K562 (cell line): ENCODE data around the gene OVOL3. TPM values are rescaled to one million over a fixed set of nuclear protein-coding genes. Genes with fewer than 3 reads are reported as not detected.

Source experiments
- ATAC-seq: fragments of 200-7000 bp; cut with Tn5 transposase; 3 replicates; pipeline ENCODE4 v1.9.1; 2020; ENCODE audit warnings: moderate library complexity
- BruUV-seq: library from RNA; stranded (reverse); fragments of 400-500 nt; replicated peaks from 2 replicates; lab custom pipeline; 2021; lab: Mats Ljungman, UMichigan
- CTCF ChIA-PET: fragments of 300-600 bp; formaldehyde crosslinking; extraction: SDS; loops from one replicate; lab custom pipeline; 2021; ENCODE audit warnings: low intra/inter-chr PET ratio; lab: Yijun Ruan, JAX
- POLR2A ChIA-PET: fragments of 300-600, 350-650 bp; sonication (Branson Sonifier 250); formaldehyde crosslinking; extraction: SDS; loops from one replicate; lab custom pipeline; 2021; ENCODE audit warnings: antibody characterized with exemption, inconsistent platforms; lab: Yijun Ruan, JAX
- DNase-seq, 4 experiments: peaks; one replicate each; pipeline versions ENCODE4 v3.0.0 to v3.0.0-alpha.2; 2011 to 2018; ENCODE audit warnings: low spot score in 3 of 4, mixed read lengths in 3 of 4; ENCODE audit errors: extremely low read depth in 1 of 4
- FAIRE-seq: peaks from 2 replicates; lab custom pipeline; 2011; peaks lifted over from hg19 to GRCh38; lab: Jason Lieb, UNC
- H2AFZ ChIP-seq: 2 replicates; pipeline ENCODE4 v1.6.0; 2011; ENCODE audit warnings: low read depth, low read length, control low read depth, inconsistent platforms
- H3K27ac ChIP-seq: fragments of 200-600 bp; 3 replicates; pipeline ENCODE4 v1.8.0; 2011; ENCODE audit warnings: low read depth, mild to moderate bottlenecking, control low read depth, inconsistent platforms, low read length, moderate library complexity, mixed read lengths; ENCODE audit errors: extremely low read depth
- H3K27me3 ChIP-seq, 2 experiments: fragments of 300-600 bp in 1 of 2; 2 replicates in 1 of 2; 3 replicates in 1 of 2; pipeline versions ENCODE4 v1.6.0 to v1.8.0; 2011; ENCODE audit warnings: inconsistent platforms in 2 of 2, low read length in 2 of 2, mild to moderate bottlenecking in 1 of 2, mixed read lengths in 1 of 2, moderate library complexity in 1 of 2; ENCODE audit not compliant: control insufficient read depth in 2 of 2, insufficient read depth in 2 of 2
- H3K36me3 ChIP-seq: fragments of 300-600 bp; 3 replicates; pipeline ENCODE4 v1.8.0; 2011; ENCODE audit warnings: mild to moderate bottlenecking, low read length, inconsistent platforms; ENCODE audit not compliant: control insufficient read depth, insufficient read depth
- H3K4me1 ChIP-seq, 2 experiments: fragments of 200-600 bp in 1 of 2; replicated peaks in 1 of 2; 2 replicates in 1 of 2; 3 replicates in 1 of 2; pipeline versions ENCODE4 v1.5.1 to v1.8.0; 2011; ENCODE audit warnings: inconsistent platforms in 2 of 2, low read length in 2 of 2, mild to moderate bottlenecking in 1 of 2, mixed read lengths in 1 of 2, moderate library complexity in 1 of 2; ENCODE audit not compliant: control insufficient read depth in 2 of 2, insufficient read depth in 2 of 2
- H3K4me2 ChIP-seq: 2 replicates; pipeline ENCODE4 v1.6.1; 2011; ENCODE audit warnings: low read length, control low read depth, inconsistent platforms, mixed read lengths; ENCODE audit not compliant: insufficient read depth
- H3K4me3 ChIP-seq: fragments of 200-600 bp; sonication (generic), shearing (Covaris generic); 2 replicates; pipeline ENCODE4 v1.5.1; 2016; ENCODE audit warnings: control low read depth, inconsistent platforms
- H3K79me2 ChIP-seq: fragments of 200-600 bp; 3 replicates; pipeline ENCODE4 v1.8.0; 2011; ENCODE audit warnings: low read length, inconsistent platforms; ENCODE audit not compliant: control insufficient read depth, insufficient read depth
- H3K9ac ChIP-seq, 2 experiments: 2 replicates each; pipeline versions ENCODE4 v1.6.0 to v1.6.1; 2011; ENCODE audit warnings: low read depth in 2 of 2, low read length in 2 of 2, control low read depth in 1 of 2, inconsistent platforms in 1 of 2, mild to moderate bottlenecking in 1 of 2, mixed read lengths in 1 of 2; ENCODE audit not compliant: insufficient read depth in 1 of 2
- H3K9me1 ChIP-seq: one replicate; pipeline ENCODE4 v1.6.0; 2011; ENCODE audit warnings: inconsistent platforms, mild to moderate bottlenecking, low read length, moderate library complexity; ENCODE audit not compliant: control insufficient read depth, insufficient read depth
- H3K9me3 ChIP-seq: replicated peaks from 2 replicates; pipeline ENCODE4 v1.5.1; 2011; ENCODE audit warnings: low read depth, low read length, inconsistent platforms; ENCODE audit not compliant: control insufficient read depth, insufficient read depth
- H4K20me1 ChIP-seq: replicated peaks from 2 replicates; pipeline ENCODE4 v1.6.1; 2011; ENCODE audit warnings: low read length, inconsistent platforms, mixed read lengths; ENCODE audit not compliant: control insufficient read depth, insufficient read depth
- BCOR ChIP-seq: fragments of 450-650 bp; IDR thresholded peaks from 2 replicates; pipeline ENCODE4 v1.6.1; 2016
- KDM2B ChIP-seq: fragments of 250-450 bp; sonication (Bioruptor Pico); IDR thresholded peaks from 2 replicates; pipeline ENCODE4 v1.8.0; 2021; ENCODE audit warnings: mild to moderate bottlenecking, moderate library complexity
- NFXL1 ChIP-seq: fragments of 450-650 bp; formaldehyde crosslinking; IDR thresholded peaks from 2 replicates; pipeline ENCODE4 v1.4.0; 2021; ENCODE audit warnings: mild to moderate bottlenecking
- RBFOX2 ChIP-seq: fragments of 200-400 bp; formaldehyde crosslinking; IDR thresholded peaks from 2 replicates; pipeline ENCODE4 v1.6.1; 2017; ENCODE audit warnings: low read depth, mild to moderate bottlenecking, low read length, moderate library complexity
- RBM25 ChIP-seq: fragments of 200-400 bp; formaldehyde crosslinking; IDR thresholded peaks from 2 replicates; pipeline ENCODE4 v1.6.1; 2018; ENCODE audit warnings: low read length, low read depth, moderate library complexity; ENCODE audit not compliant: severe bottlenecking
- XRCC3 ChIP-seq: fragments of 450-650 bp; IDR thresholded peaks from 2 replicates; pipeline ENCODE4 v1.6.1; 2017; ENCODE audit warnings: mild to moderate bottlenecking, moderate library complexity
- WGBS: fragments of 100-300 bp; shearing (Covaris generic); methylation state at CpG from one replicate; pipeline ENCODE4 v1.1.6; 2016; ENCODE audit warnings: low coverage, mixed read lengths; ENCODE audit not compliant: insufficient coverage; ENCODE audit errors: missing lambda C conversion rate; 5-methylcytosine and 5-hydroxymethylcytosine counted together
- in situ Hi-C: fragments of 300-500 bp; cut with MboI; formaldehyde crosslinking; loops from 4 replicates; pipeline ENCODE4 v1.15.0; 2018; ENCODE audit warnings: inconsistent platforms, mixed read lengths
- intact Hi-C: fragments of 100-400 bp; cut with micrococcal nuclease; formaldehyde crosslinking; loops from 2 replicates; pipeline ENCODE4 v1.14.2; 2022
- polyA plus RNA-seq, 8 experiments: library from polyadenylated mRNA; depleted of rRNA in 4 of 8; stranded (reverse) in 5 of 8; unstranded in 3 of 8; fragments of >200 nt; fragmentation: Nextera tagmentation in 2 of 8; fragmentation: Illumina TruSeq in 1 of 8; extraction: Ambion mirVana in 2 of 8; extraction: Trizol in 1 of 8; gene quantifications; 2 replicates each; pipeline versions ENCODE4 v1.2.1 to v1.2.3, GENCODE V29; 2011 to 2014; ENCODE audit warnings: inconsistent platforms in 1 of 8, missing spikeins in 1 of 8
- total RNA-seq, 7 experiments: library from RNA; depleted of rRNA in 6 of 7; stranded (reverse); fragments of >200 nt in 6 of 7; fragmentation: Illumina TruSeq in 2 of 7; extraction: Trizol in 2 of 7; gene quantifications; 2 replicates each; pipeline versions ENCODE4 v1.2.1 to v1.2.3, GENCODE V29; 2011 to 2021; ENCODE audit warnings: low replicate concordance in 1 of 7

Gene OVOL3
- total and polyA plus RNA-seq, 9 of the 15 experiments (the other 6 are each of a cell fraction or from before 2014, with no cell fraction given), result not detected

GRCh38 chr19:36144624-36145023, 33.7 kb downstream of the OVOL3 start:
- peaks cover 7 to 18% of the 10 kb centered on the region in 2 experiments; a peak in 4 of 5 replicates for H3K4me1 ChIP-seq
- no peak overlapping the region for H2AFZ ChIP-seq
- H3K27me3 ChIP-seq, result no peaks in the 10 kb centered on the region
- TF ChIP-seq XRCC3, result no peak
- peak; percentile 83 for TF ChIP-seq RBM25
- peak; percentile 61; the same call in 1 of the 2 replicates for TF ChIP-seq BCOR
- FAIRE-seq, result no peak
- H3K4me3 ChIP-seq, result no peak overlapping the region
- no peak overlapping the region for H3K9ac ChIP-seq
- CTCF ChIA-PET, result no interaction called here
- POLR2A ChIA-PET, result interaction anchor here (0.7 to 1.2 kb wide), 2 partner anchors 9 to 30 kb away, joined by 3 to 4 read pairs; partner anchors contain the start of gene POLR2I
- over 99% methylated on average over 6 of the region's 6 CpGs for WGBS
- ATAC-seq, result no peak
- H3K27ac ChIP-seq, result no peak overlapping the region
- DNase-seq, result no peak
- H3K9me3 ChIP-seq, result no peaks in the 10 kb centered on the region
- H4K20me1 ChIP-seq, result peaks cover 11% of the 10 kb centered on the region
- H3K36me3 ChIP-seq, result peaks cover 68% of the 10 kb centered on the region
- BruUV-seq, result no TSS peak
- peaks cover 8% of the 10 kb centered on the region for H3K9me1 ChIP-seq
- in situ Hi-C loops, result no loop called here
- no peak overlapping the region for H3K4me2 ChIP-seq
- peaks cover 26% of the 10 kb centered on the region for H3K79me2 ChIP-seq
- intact Hi-C loops, result no loop called here

GRCh38 chr19:36149673-36150406, 38.9 kb downstream of the OVOL3 start:
- Histone ChIP-seq H3K36me3 (peaks cover 66% of the 10 kb centered on the region; the same call in 2 of the 3 replicates), H3K4me2 (no peak overlapping the region), H3K4me1 (peaks cover 0 to 13% of the 10 kb centered on the region in 2 experiments; a peak in 2 of 5 replicates), H3K9ac (no peak overlapping the region), H4K20me1 (no peaks in the 10 kb centered on the region), H3K27me3 (no peaks in the 10 kb centered on the region), H3K27ac (no peak overlapping the region), H3K4me3 (no peak overlapping the region), H3K9me1 (no peaks in the 10 kb centered on the region), H3K79me2 (no peaks in the 10 kb centered on the region), H2AFZ (no peak overlapping the region), H3K9me3 (no peaks in the 10 kb centered on the region)
- POLR2A ChIA-PET, result interaction anchor here (0.6 to 1.6 kb wide), 3 partner anchors 11 to 22 kb away, joined by 3 to 4 read pairs (median 3); no protein-coding TSS in a partner anchor
- BruUV-seq, result TSS peak; percentile 79
- in situ Hi-C loops (no loop called here), intact Hi-C loops (no loop called here)
- ATAC-seq, result no peak
- TF ChIP-seq RBFOX2 (peak; percentile 38; the same call in 1 of the 2 replicates), KDM2B (no peak), NFXL1 (CRISPR knock-in tag) (no peak)
- no peak for DNase-seq
- FAIRE-seq, result no peak
- WGBS, result 91% methylated on average over 13 of the region's 13 CpGs
- CTCF ChIA-PET, result no interaction called here
